H9 (cell line): ENCODE data around the gene KIF18B. TPM values are rescaled to one million over a fixed set of nuclear protein-coding genes. Genes with fewer than 3 reads are reported as not detected.

Source experiments
- DNase-seq: peaks from one replicate; pipeline ENCODE4 v3.0.0-alpha.2; 2017
- H2AFZ ChIP-seq: one replicate; pipeline ENCODE4 v1.6.1; 2013; ENCODE audit warnings: mild to moderate bottlenecking, low read length, control low read depth, moderate library complexity
- H2AK5ac ChIP-seq: 2 replicates; pipeline ENCODE4 v1.6.1; 2013; ENCODE audit warnings: low read length, control low read depth, mixed read lengths; ENCODE audit not compliant: insufficient read length
- H2BK120ac ChIP-seq: one replicate; pipeline ENCODE4 v1.6.1; 2013; ENCODE audit warnings: low read depth, mild to moderate bottlenecking, low read length, control low read depth, inconsistent platforms; ENCODE audit not compliant: poor library complexity, severe bottlenecking
- H2BK12ac ChIP-seq: 2 replicates; pipeline ENCODE4 v1.6.1; 2013; ENCODE audit warnings: low read length, control low read depth, mixed read lengths, low read depth; ENCODE audit not compliant: insufficient read length
- H2BK15ac ChIP-seq: 2 replicates; pipeline ENCODE4 v1.6.1; 2013; ENCODE audit warnings: low read depth, low read length, control low read depth
- H2BK20ac ChIP-seq: one replicate; pipeline ENCODE4 v1.6.1; 2013; ENCODE audit warnings: low read depth, mild to moderate bottlenecking, low read length, control low read depth, inconsistent platforms; ENCODE audit not compliant: poor library complexity, severe bottlenecking
- H2BK5ac ChIP-seq: 2 replicates; pipeline ENCODE4 v1.6.1; 2013; ENCODE audit warnings: low read length, control low read depth, mixed read lengths; ENCODE audit not compliant: insufficient read length
- H3K14ac ChIP-seq: 2 replicates; pipeline ENCODE4 v1.6.1; 2013; ENCODE audit warnings: low read length, control low read depth; ENCODE audit not compliant: insufficient read depth
- H3K18ac ChIP-seq: 2 replicates; pipeline ENCODE4 v1.6.1; 2013; ENCODE audit warnings: low read depth, mild to moderate bottlenecking, mixed read lengths, low read length, control low read depth; ENCODE audit not compliant: insufficient read length
- H3K23ac ChIP-seq: 2 replicates; pipeline ENCODE4 v1.6.1; 2013; ENCODE audit warnings: low read length, control low read depth, mixed read lengths, low read depth; ENCODE audit not compliant: insufficient read length
- H3K23me2 ChIP-seq: 2 replicates; pipeline ENCODE4 v1.6.1; 2013; ENCODE audit warnings: low read depth, mild to moderate bottlenecking, mixed read lengths, low read length, control low read depth; ENCODE audit not compliant: insufficient read length, poor library complexity, severe bottlenecking
- H3K27ac ChIP-seq: 2 replicates; pipeline ENCODE4 v1.5.1; 2013; ENCODE audit warnings: low read length, control low read depth, mixed read lengths, low read depth; ENCODE audit not compliant: insufficient read length
- H3K27me3 ChIP-seq: 2 replicates; pipeline ENCODE4 v1.6.1; 2013; ENCODE audit warnings: low read length, control low read depth, inconsistent platforms; ENCODE audit not compliant: insufficient read depth
- H3K4ac ChIP-seq: 2 replicates; pipeline ENCODE4 v1.6.1; 2013; ENCODE audit warnings: low read depth, mild to moderate bottlenecking, control low read depth, inconsistent platforms, low read length, moderate library complexity
- H3K4me1 ChIP-seq: 2 replicates; pipeline ENCODE4 v1.6.1; 2013; ENCODE audit warnings: low read length, control low read depth, inconsistent platforms; ENCODE audit not compliant: insufficient read depth
- H3K4me2 ChIP-seq: 2 replicates; pipeline ENCODE4 v1.6.1; 2013; ENCODE audit warnings: low read length, control low read depth, mixed read lengths; ENCODE audit not compliant: insufficient read length, insufficient read depth
- H3K56ac ChIP-seq: 2 replicates; pipeline ENCODE4 v1.6.1; 2013; ENCODE audit warnings: low read depth, mild to moderate bottlenecking, mixed read lengths, low read length, control low read depth; ENCODE audit not compliant: insufficient read length
- H3K79me1 ChIP-seq: 2 replicates; pipeline ENCODE4 v1.6.1; 2013; ENCODE audit warnings: low read depth, mild to moderate bottlenecking, moderate library complexity, low read length, control low read depth, inconsistent platforms; ENCODE audit not compliant: insufficient read depth, poor library complexity, severe bottlenecking
- H3K79me2 ChIP-seq: 2 replicates; pipeline ENCODE4 v1.6.1; 2013; ENCODE audit warnings: low read length, control low read depth, inconsistent platforms; ENCODE audit not compliant: insufficient read depth
- H3K9ac ChIP-seq: 2 replicates; pipeline ENCODE4 v1.6.1; 2013; ENCODE audit warnings: low read length, control low read depth, mixed read lengths; ENCODE audit not compliant: insufficient read length; ENCODE audit errors: extremely low read depth
- H3K9me3 ChIP-seq: one replicate; pipeline ENCODE4 v1.6.1; 2013; ENCODE audit warnings: low read depth, low read length, inconsistent platforms; ENCODE audit not compliant: control insufficient read depth
- H3T11ph ChIP-seq: one replicate; pipeline ENCODE4 v1.6.1; 2013; ENCODE audit warnings: mild to moderate bottlenecking, low read length, control low read depth, inconsistent platforms
- H4K20me1 ChIP-seq: one replicate; pipeline ENCODE4 v1.6.1; 2013; ENCODE audit not compliant: control insufficient read depth, insufficient read length, insufficient read depth
- H4K5ac ChIP-seq: 2 replicates; pipeline ENCODE4 v1.6.1; 2013; ENCODE audit warnings: low read depth, mild to moderate bottlenecking, mixed read lengths, low read length, control low read depth; ENCODE audit not compliant: insufficient read length
- H4K8ac ChIP-seq: replicated peaks from 2 replicates; pipeline ENCODE4 v1.6.1; 2013; ENCODE audit warnings: low read length, control low read depth, mixed read lengths, low read depth; ENCODE audit not compliant: insufficient read length
- H4K91ac ChIP-seq: 2 replicates; pipeline ENCODE4 v1.6.1; 2013; ENCODE audit warnings: low read depth, mild to moderate bottlenecking, moderate library complexity, mixed read lengths, low read length, control low read depth; ENCODE audit not compliant: insufficient read length
- H3K27ac Mint-ChIP-seq, 3 experiments: 2 replicates in 2 of 3; 3 replicates in 1 of 3; pipeline ENCODE4 v1.8.0; 2020 to 2021; ENCODE audit warnings: mixed read lengths in 3 of 3, mild to moderate bottlenecking in 1 of 3, moderate library complexity in 1 of 3
- H3K27me3 Mint-ChIP-seq: 2 replicates; pipeline ENCODE4 v1.8.0; 2021; ENCODE audit warnings: low read depth, mild to moderate bottlenecking, moderate library complexity, mixed read lengths
- H3K36me3 Mint-ChIP-seq, 3 experiments: 2 replicates in 2 of 3; 3 replicates in 1 of 3; pipeline ENCODE4 v1.8.0; 2020 to 2021; ENCODE audit warnings: low read depth in 3 of 3, mixed read lengths in 3 of 3; ENCODE audit not compliant: insufficient read depth in 1 of 3
- H3K4me1 Mint-ChIP-seq, 2 experiments: 2 replicates each; pipeline ENCODE4 v1.8.0; 2020; ENCODE audit warnings: mixed read lengths in 2 of 2
- H3K4me3 Mint-ChIP-seq, 2 experiments: 2 replicates in 1 of 2; 3 replicates in 1 of 2; pipeline ENCODE4 v1.8.0; 2020 to 2021; ENCODE audit warnings: mild to moderate bottlenecking in 2 of 2, mixed read lengths in 2 of 2, moderate library complexity in 1 of 2
- H3K9me3 Mint-ChIP-seq, 2 experiments: 2 replicates in 1 of 2; 3 replicates in 1 of 2; pipeline ENCODE4 v1.8.0; 2020; ENCODE audit warnings: mild to moderate bottlenecking in 2 of 2, mixed read lengths in 2 of 2, moderate library complexity in 1 of 2
- WGBS: extraction: QIAGEN DNeasy Blood & Tissue Kit; methylation state at CpG from one replicate; pipeline ENCODE4 v1.1.7; 2013; ENCODE audit warnings: missing lambda C conversion rate, low lambda C conversion rate, mixed read lengths; ENCODE audit not compliant: insufficient read length; ENCODE audit errors: extremely low coverage; 5-methylcytosine and 5-hydroxymethylcytosine counted together
- total RNA-seq: library from RNA; stranded (reverse); gene quantifications from 2 replicates; pipeline ENCODE4 v1.2.1, GENCODE V29; 2021
- TF ChIP-seq, protein P1 (sequence below): fragments of 200-600 bp; sonication (generic); conservative IDR thresholded peaks from 3 replicates; pipeline ENCODE4 v1.8.0; 2021; ENCODE audit warnings: antibody characterized with exemption, mild to moderate bottlenecking

Gene KIF18B
- total RNA-seq, 1 experiment from 2014 or later = 51.8 TPM

- Mint-ChIP-seq H3K27me3 (peaks cover 62% of the 10 kb centered on the region), H3K9me3 (no peaks in the 10 kb centered on the region), H3K4me1 (peaks cover 23 to 57% of the 10 kb centered on the region in 2 experiments), H3K27ac (no peak overlapping the region), H3K4me3 (no peak overlapping the region), H3K36me3 (no peaks in the 10 kb centered on the region)
- H3T11ph ChIP-seq = no peak overlapping the region
- H2BK15ac ChIP-seq = no peak overlapping the region
- H4K5ac ChIP-seq = no peak overlapping the region
- no peak overlapping the region for H3K23ac ChIP-seq
- peaks cover 6% of the 10 kb centered on the region for H3K23me2 ChIP-seq
- H4K8ac ChIP-seq = no peak overlapping the region
- H2BK20ac ChIP-seq = no peak overlapping the region
- no peaks in the 10 kb centered on the region for H3K27me3 ChIP-seq
- H3K27ac ChIP-seq = no peak overlapping the region
- no CpG with 5 or more reads among the region's 13 CpGs for WGBS
- H3K9ac ChIP-seq = no peak overlapping the region
- no peaks in the 10 kb centered on the region; the same call in 1 of the 2 replicates for H3K4me1 ChIP-seq
- no peaks in the 10 kb centered on the region for H4K20me1 ChIP-seq
- H3K18ac ChIP-seq = no peak overlapping the region
- no peaks in the 10 kb centered on the region for H3K9me3 ChIP-seq
- no peaks in the 10 kb centered on the region for H3K79me2 ChIP-seq
- no peak overlapping the region for H3K56ac ChIP-seq
- H2BK120ac ChIP-seq = no peak overlapping the region
- no peak overlapping the region for H3K4me2 ChIP-seq
- no peak overlapping the region for H3K14ac ChIP-seq
- TF ChIP-seq, protein P1, sequence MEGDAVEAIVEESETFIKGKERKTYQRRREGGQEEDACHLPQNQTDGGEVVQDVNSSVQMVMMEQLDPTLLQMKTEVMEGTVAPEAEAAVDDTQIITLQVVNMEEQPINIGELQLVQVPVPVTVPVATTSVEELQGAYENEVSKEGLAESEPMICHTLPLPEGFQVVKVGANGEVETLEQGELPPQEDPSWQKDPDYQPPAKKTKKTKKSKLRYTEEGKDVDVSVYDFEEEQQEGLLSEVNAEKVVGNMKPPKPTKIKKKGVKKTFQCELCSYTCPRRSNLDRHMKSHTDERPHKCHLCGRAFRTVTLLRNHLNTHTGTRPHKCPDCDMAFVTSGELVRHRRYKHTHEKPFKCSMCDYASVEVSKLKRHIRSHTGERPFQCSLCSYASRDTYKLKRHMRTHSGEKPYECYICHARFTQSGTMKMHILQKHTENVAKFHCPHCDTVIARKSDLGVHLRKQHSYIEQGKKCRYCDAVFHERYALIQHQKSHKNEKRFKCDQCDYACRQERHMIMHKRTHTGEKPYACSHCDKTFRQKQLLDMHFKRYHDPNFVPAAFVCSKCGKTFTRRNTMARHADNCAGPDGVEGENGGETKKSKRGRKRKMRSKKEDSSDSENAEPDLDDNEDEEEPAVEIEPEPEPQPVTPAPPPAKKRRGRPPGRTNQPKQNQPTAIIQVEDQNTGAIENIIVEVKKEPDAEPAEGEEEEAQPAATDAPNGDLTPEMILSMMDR = no peak
- H2BK12ac ChIP-seq = no peak overlapping the region
- no peak overlapping the region for H2BK5ac ChIP-seq
- H2AFZ ChIP-seq = no peak overlapping the region
- H2AK5ac ChIP-seq = no peak overlapping the region
- no peak overlapping the region for H3K4ac ChIP-seq
- DNase-seq = no peak
- no peaks in the 10 kb centered on the region for H3K79me1 ChIP-seq
- H4K91ac ChIP-seq = no peak overlapping the region
These were observed 28.6 kb upstream of the KIF18B start for GRCh38 chr17:44976206-44976605.
